ENCODE measurements around the gene DGKH.
"Not testable (repeated sequence)": the region's sequence is repeated elsewhere in the genome, so short reads cannot be mapped to it uniquely, and the experiment has no call there.

DGKH gene

DNA sequence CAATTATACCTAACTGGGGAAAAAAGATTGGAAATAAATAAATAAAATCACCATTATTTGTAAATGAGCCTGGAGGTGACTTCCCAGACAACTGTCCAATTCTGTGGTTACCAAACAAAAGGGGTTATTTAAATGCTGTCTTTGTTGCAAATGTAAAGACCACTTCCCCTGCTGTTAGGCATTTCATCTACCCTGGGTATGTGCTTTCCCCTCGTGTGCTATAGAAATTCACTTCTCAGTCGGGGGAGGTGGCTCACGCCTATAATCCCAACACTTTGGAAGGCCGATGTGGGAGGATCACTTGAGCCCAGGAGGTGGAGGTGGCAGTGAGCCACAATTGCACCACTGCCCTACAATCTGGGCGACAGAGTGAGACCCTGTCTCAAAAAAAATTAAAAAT, 121.6 kb downstream of the DGKH start:
- DNase-seq, result no peak

GRCh38 chr13:42173789-42174343, 125.4 kb downstream of the DGKH start:
- no peak for DNase-seq

DNA sequence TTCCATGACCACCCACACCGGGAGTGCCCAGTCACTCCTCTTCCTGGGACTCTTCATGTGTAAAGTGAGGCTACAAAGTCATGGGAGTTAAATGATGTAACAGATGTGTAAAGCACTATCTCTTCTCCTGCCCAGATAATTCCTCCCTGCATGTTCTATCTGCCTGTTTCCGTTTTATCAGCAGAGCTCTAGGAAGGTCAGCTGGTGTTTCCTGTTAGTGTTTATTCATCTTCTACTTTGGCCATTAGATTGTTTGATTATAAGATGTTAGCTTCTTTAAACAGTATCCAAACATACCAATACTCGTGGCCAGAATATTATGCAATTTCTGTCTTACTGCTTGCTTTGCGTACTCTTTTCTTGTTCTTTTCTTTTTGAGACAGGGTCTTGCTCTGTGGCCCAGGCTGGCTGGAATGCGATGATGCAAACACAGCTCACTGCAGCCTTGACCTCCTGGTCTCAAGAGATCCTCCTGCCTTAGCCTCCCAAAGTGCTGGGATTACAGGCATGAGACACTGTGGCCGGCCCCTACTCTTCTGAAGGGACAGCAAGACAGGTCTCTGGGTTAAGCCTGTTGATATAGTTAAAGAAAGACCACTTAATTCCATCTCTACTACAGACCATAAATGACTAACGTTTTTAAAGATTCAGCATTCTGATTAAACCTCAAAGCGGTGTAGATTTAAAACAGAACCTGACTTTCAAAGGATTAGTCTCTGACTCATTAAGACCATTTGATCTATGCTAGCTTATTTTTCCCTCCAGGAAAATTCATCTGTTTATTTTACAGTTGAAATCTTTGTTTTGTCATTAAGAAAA, 126.1 kb downstream of the DGKH start:
- DNase-seq, result no peak

GRCh38 chr13:42176294-42176693, 127.8 kb downstream of the DGKH start:
- DNase-seq, result peak in 3 of 6 experiments; percentile 1 to 15 (median 2)

DNA sequence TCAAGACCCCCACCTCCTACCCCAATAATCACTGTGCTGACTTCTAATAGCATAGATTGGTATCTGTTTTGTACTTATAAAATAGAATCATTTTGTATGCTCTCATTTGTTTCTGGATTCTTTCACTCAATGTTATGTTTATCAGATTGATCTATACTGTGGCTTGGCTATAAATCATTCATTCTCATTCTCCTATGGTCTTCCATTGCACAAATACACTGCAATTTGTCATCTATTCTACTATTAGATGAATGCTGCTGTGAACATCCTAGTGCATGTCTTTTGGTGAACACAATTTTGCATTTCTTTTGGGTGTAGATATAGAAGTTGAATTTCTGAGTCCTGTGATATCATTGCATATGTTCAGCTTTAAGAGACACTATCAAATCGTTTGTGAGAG, 128.7 kb downstream of the DGKH start:
- DNase-seq, result no peak

GRCh38 chr13:42181381-42181953, 133.0 kb downstream of the DGKH start:
- no peak for DNase-seq

- no peak for DNase-seq
These were observed 140.6 kb downstream of the DGKH start for GRCh38 chr13:42189061-42189460.

- no peak for DNase-seq
These were observed 142.1 kb downstream of the DGKH start for GRCh38 chr13:42190529-42190928.

GRCh38 chr13:42211704-42212464, 163.4 kb downstream of the DGKH start:
- DNase-seq, result no peak

DNA sequence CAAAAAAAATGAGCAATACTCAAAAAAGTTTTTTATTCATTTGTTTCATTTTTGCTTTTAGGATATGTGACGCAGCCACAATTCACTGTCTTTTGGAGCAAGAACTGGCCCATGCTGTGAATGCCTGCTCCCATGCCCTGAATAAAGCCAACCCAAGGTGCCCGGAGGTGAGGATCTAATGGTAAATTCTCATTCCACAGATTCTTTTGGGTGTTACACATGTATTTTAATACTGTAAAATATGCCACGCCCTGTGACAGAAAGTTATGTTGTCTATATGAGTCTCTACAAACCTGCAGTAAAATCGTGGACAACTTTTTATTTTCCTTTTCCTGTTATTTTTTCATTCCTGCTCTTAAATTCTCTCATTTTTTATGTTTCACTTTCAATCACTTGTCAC, 166.0 kb downstream of the DGKH start:
- DNase-seq, result no peak

DNA sequence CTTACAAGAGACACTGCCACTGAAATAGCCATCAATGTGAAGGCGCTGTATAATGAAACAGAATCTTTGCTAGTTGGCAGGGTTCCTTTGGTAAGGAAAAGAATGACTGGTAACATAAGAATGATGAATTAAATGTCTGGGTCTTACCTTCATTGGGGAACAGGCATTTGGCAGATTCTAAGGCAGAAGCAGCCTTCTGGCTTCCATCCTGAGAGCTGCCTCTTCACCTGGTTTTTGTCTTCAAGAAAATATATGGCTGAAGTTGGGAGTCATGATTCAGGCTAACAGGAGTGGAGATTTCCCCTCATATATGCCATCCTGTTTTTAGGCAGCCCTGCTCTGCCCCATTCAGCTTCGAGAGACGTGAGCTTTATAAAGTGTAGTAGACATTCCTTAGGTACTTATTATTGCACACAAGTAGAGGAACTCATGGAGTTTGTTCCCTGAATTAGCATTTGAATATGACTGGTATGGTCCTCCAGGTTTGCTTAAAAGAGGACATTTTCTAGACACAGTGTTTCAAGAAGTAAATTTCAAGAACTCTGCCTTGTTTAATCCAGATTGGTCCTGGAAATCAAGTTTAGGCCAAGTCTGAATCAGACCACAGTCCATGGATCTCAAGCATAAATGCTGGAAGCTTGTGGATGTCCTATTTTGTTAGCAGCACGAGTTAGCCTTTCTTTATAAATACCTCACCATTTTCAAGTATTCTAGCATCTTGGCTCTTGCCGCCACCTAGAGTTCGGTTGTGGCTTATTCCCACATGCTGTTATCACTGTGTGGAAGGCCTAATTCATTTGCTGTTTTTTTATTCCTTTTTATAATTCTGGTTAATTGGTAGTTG, 167.4 kb downstream of the DGKH start:
- peak in 2 of 6 experiments; percentile 5 to 21 for DNase-seq

DNA sequence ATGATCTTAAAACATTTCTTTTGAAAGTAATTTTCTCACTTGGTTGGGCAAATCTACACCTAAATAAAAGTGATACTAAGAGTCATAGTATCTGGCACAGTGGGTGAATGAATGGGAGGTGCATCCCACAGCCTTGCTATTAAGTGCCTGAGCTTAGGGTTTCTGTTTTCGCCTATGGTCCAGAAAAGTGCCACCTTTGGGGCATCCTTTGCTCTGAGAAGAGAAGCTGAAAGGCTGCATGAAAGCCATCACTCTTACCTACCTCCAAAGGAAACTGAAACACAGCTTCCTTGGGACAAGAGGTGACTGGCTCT, 167.9 kb downstream of the DGKH start:
- DNase-seq, result no peak

- no peak for DNase-seq
These were observed 170.1 kb downstream of the DGKH start for GRCh38 chr13:42218576-42218975.

DNA sequence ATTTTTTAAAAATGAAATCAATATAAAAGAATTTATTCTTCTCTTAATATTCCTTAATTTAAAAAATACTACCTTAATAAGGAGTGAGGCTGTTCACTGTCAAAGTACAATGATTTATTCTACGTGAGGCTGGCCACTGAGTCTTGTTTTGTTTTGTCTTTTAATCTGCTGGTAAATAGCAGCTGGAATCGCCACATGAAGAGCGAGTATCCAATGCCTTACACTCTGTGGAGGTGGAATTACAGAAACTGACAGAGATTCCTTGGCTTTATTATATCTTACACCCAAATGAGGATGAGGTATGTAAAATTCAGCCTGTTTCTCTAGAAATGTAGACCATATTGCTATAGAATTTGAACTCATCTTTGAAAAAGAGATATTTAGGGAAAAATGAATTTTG, 170.6 kb downstream of the DGKH start:
- no peak for DNase-seq

- no peak for DNase-seq
These were observed 171.4 kb downstream of the DGKH start for GRCh38 chr13:42219876-42220275.

- no peak for DNase-seq
These were observed 172.8 kb downstream of the DGKH start for GRCh38 chr13:42221121-42221765.

- DNase-seq, result no peak
These were observed 175.2 kb downstream of the DGKH start for GRCh38 chr13:42223681-42224080.

GRCh38 chr13:42225051-42225450, 176.6 kb downstream of the DGKH start:
- no peak for DNase-seq

DNA sequence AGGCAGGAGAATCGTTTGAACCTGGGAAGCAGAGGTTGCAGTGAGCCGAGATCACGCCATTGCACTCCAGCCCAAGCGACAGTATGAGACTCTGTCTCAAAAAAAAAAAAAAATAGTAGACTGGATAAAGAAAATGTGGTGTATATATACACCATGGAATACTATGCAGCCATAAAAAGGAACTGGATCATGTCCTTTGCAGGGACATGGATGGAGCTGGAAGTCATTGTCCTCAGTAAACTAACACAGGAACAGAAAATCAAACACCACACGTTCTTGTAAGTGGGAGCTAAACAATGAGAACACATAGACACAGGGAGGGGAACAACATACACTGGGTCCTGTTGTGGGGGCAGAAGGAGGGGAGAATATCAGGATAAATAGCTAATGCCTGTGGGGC, 178.3 kb downstream of the DGKH start:
- DNase-seq, result not testable (repeated sequence)

DNA sequence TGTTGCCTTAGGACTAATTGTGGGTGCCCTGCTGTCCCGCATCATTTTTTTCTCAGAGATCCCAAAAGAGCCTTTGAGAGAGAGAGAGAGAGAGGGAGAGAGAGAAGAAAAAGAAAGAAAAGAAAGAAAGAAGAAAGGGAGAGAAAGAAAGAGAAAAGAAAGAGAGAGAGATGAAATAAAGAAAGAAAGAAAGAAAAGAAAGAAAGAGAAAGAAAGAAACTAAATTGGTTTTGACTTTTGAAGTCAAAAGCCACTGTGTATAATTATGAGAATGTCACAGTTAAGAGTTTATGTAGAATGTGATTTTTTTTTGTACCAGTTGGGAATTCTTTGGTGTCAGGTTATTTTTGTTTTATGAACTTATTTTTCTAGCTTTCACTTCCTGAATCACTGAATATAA, 180.1 kb downstream of the DGKH start:
- DNase-seq, result no peak

- DNase-seq, result no peak
These were observed 180.8 kb downstream of the DGKH start for GRCh38 chr13:42229287-42229686.

- DNase-seq, result no peak
These were observed 184.2 kb downstream of the DGKH start for GRCh38 chr13:42232671-42233070.
